ENCODE measurements around the gene CARS1.

Gene CARS1

GRCh38 chr11:3007404-3008010, 49.7 kb downstream of the CARS1 start:
- DNase-seq: no peak

- DNase-seq: no peak
These were observed 50.5 kb downstream of the CARS1 start for GRCh38 chr11:3006505-3007260.

GRCh38 chr11:3004481-3004880, 52.7 kb downstream of the CARS1 start:
- DNase-seq: no peak

- DNase-seq: no peak
These were observed 53.6 kb downstream of the CARS1 start for GRCh38 chr11:3003396-3004231.

- DNase-seq: no peak
These were observed 54.4 kb downstream of the CARS1 start for GRCh38 chr11:3002871-3003270.

- DNase-seq: no peak
These were observed 54.8 kb downstream of the CARS1 start for GRCh38 chr11:3002351-3002861.

GRCh38 chr11:3001496-3001895, 55.7 kb downstream of the CARS1 start:
- no peak for DNase-seq

- DNase-seq: no peak
These were observed 56.9 kb downstream of the CARS1 start for GRCh38 chr11:3000032-3000961.

GRCh38 chr11:2999464-2999998, 57.7 kb downstream of the CARS1 start:
- DNase-seq: no peak

- no peak for DNase-seq
These were observed 59.0 kb downstream of the CARS1 start for GRCh38 chr11:2998073-2998850.

- no peak for DNase-seq
These were observed 59.8 kb downstream of the CARS1 start for GRCh38 chr11:2997406-2997805.

GRCh38 chr11:2996976-2997375, 60.2 kb downstream of the CARS1 start:
- DNase-seq: no peak

GRCh38 chr11:2995893-2996554, 61.2 kb downstream of the CARS1 start:
- DNase-seq: no peak

GRCh38 chr11:2995031-2995561, 62.1 kb downstream of the CARS1 start:
- DNase-seq: no peak

- DNase-seq: no peak
These were observed 62.9 kb downstream of the CARS1 start for GRCh38 chr11:2994336-2994730.

GRCh38 chr11:2992997-2993325, 64.3 kb downstream of the CARS1 start:
- no peak for DNase-seq

- peak; percentile 82 to 94 for DNase-seq
These were observed 64.8 kb downstream of the CARS1 start, which contains the start of gene NAP1L4 for GRCh38 chr11:2992234-2992996. NAP1L4 (minus strand) TSS chr11:2992329; CDS start chr11:2979220, 13,109 bp downstream.

- peak in 1 of 2 experiments; percentile 21 for DNase-seq
These were observed 65.6 kb downstream of the CARS1 start for GRCh38 chr11:2991452-2992233.

All from SW 1271 (cell line).